SU-DHL-6 (cell line): Measurements from ENCODE around the gene SART3.

ENCODE experiments used
- CTCF ChIP-seq: fragments of 200-600 bp; sonication (generic); IDR thresholded peaks from one replicate; pipeline ENCODE4 v1.5.1; 2017; ENCODE audit warnings: antibody characterized with exemption, mild to moderate bottlenecking, low read length, moderate library complexity; ENCODE audit not compliant: insufficient read depth, poor library complexity, severe bottlenecking
- EZH2phosphoT487 ChIP-seq: fragments of 200-600 bp; sonication (generic), shearing (Covaris generic); conservative IDR thresholded peaks from 2 replicates; pipeline ENCODE4 v1.6.1; 2018; ENCODE audit warnings: mild to moderate bottlenecking, antibody characterized with exemption, low read length, moderate library complexity, mixed read lengths

DNA sequence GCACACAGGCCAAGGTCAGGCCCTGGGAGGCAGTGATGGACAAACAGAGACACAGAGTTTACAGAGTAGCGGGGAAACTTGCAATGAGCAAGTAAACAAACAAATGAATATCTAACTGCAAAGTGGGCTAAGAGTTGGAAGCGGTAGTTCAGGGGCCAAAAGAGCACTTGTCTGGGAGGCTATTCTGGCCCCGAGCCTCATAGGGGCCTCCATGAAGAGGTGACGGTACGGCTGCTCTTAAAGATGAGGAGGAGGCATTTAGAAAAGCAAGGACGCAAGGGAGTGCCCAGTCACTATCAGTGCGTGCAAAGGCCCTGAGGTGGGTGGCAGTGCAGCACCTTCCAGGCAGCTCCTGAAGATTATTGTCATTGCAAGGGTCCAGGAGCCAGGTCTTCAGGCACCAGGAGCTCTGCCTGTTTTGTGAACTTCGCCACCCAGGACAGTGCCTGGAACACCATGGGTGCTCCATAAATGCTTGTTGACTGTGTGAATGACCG lies 41.3 kb upstream of the SART3 start:
- no peak for TF ChIP-seq CTCF
- no peak for TF ChIP-seq EZH2phosphoT487
